Astrocyte (in vitro differentiated cells and primary cell): ENCODE results near the gene SIAH3. TPM values are rescaled to one million over a fixed set of nuclear protein-coding genes. Genes with fewer than 3 reads are reported as not detected.

ENCODE experiments used
- DNase-seq: peaks from one replicate; pipeline ENCODE4 v3.0.0-alpha.2; 2010; ENCODE audit warnings: low read depth
- FAIRE-seq: peaks from 2 replicates; lab custom pipeline; 2011; peaks lifted over from hg19 to GRCh38; lab: Jason Lieb, UNC
- H2AFZ ChIP-seq: 2 replicates; pipeline ENCODE4 v1.6.0; 2012; ENCODE audit warnings: low read depth, low read length, inconsistent platforms
- H3K27ac ChIP-seq: 2 replicates; pipeline ENCODE4 v1.5.1; 2011; ENCODE audit warnings: low read depth, low read length, inconsistent platforms
- H3K27me3 ChIP-seq: 2 replicates; pipeline ENCODE4 v1.6.0; 2011; ENCODE audit warnings: low read length, inconsistent platforms; ENCODE audit not compliant: insufficient read depth
- H3K36me3 ChIP-seq: 2 replicates; pipeline ENCODE4 v1.5.1; 2011; ENCODE audit warnings: low read length, inconsistent platforms; ENCODE audit not compliant: insufficient read depth
- H3K4me1 ChIP-seq: 2 replicates; pipeline ENCODE4 v1.5.1; 2011; ENCODE audit warnings: low read length, inconsistent platforms; ENCODE audit not compliant: insufficient read depth
- H3K4me2 ChIP-seq: 2 replicates; pipeline ENCODE4 v1.6.0; 2012; ENCODE audit warnings: low read length, inconsistent platforms
- H3K4me3 ChIP-seq: 2 replicates; pipeline ENCODE4 v1.5.1; 2011; ENCODE audit warnings: low read depth, mild to moderate bottlenecking, low read length, inconsistent platforms; ENCODE audit not compliant: insufficient read depth
- H3K79me2 ChIP-seq: 2 replicates; pipeline ENCODE4 v1.6.0; 2012; ENCODE audit warnings: mild to moderate bottlenecking, low read length, inconsistent platforms; ENCODE audit not compliant: insufficient read depth
- H3K9ac ChIP-seq: 2 replicates; pipeline ENCODE4 v1.6.0; 2012; ENCODE audit warnings: mild to moderate bottlenecking, low read length, inconsistent platforms
- H3K9me3 ChIP-seq: 2 replicates; pipeline ENCODE4 v1.5.1; 2012; ENCODE audit warnings: low read depth, mild to moderate bottlenecking, low read length, inconsistent platforms; ENCODE audit not compliant: insufficient read depth
- H4K20me1 ChIP-seq: 2 replicates; pipeline ENCODE4 v1.6.0; 2012; ENCODE audit warnings: low read length, inconsistent platforms; ENCODE audit not compliant: insufficient read depth
- H3K27ac Mint-ChIP-seq: one replicate; pipeline ENCODE4 v1.8.0; 2021; ENCODE audit warnings: mild to moderate bottlenecking, mixed read lengths; ENCODE audit not compliant: unreplicated experiment
- H3K27me3 Mint-ChIP-seq: one replicate; pipeline ENCODE4 v1.8.0; 2021; ENCODE audit warnings: low read depth, mixed read lengths; ENCODE audit not compliant: unreplicated experiment
- H3K36me3 Mint-ChIP-seq: one replicate; pipeline ENCODE4 v1.8.0; 2021; ENCODE audit warnings: low read depth, mixed read lengths; ENCODE audit not compliant: unreplicated experiment
- H3K4me1 Mint-ChIP-seq: one replicate; pipeline ENCODE4 v1.8.0; 2021; ENCODE audit warnings: low read depth, mixed read lengths; ENCODE audit not compliant: unreplicated experiment
- H3K4me3 Mint-ChIP-seq: one replicate; pipeline ENCODE4 v1.8.0; 2021; ENCODE audit warnings: mild to moderate bottlenecking, moderate library complexity, mixed read lengths; ENCODE audit not compliant: unreplicated experiment
- H3K9me3 Mint-ChIP-seq: one replicate; pipeline ENCODE4 v1.8.0; 2021; ENCODE audit warnings: mild to moderate bottlenecking, mixed read lengths; ENCODE audit not compliant: unreplicated experiment
- CTCF ChIP-seq: IDR thresholded peaks from 2 replicates; pipeline ENCODE4 v1.5.1; 2011; ENCODE audit warnings: low read depth, mild to moderate bottlenecking, inconsistent platforms, low read length, moderate library complexity; ENCODE audit not compliant: insufficient read depth
- EZH2 ChIP-seq: IDR thresholded peaks from 2 replicates; pipeline ENCODE4 v1.6.1; 2012; ENCODE audit warnings: mild to moderate bottlenecking, low read length, inconsistent platforms; ENCODE audit not compliant: insufficient read depth
- total RNA-seq: library from RNA; stranded (reverse); gene quantifications from 2 replicates; pipeline ENCODE4 v1.2.1, GENCODE V29; 2021

The SIAH3 gene
- total RNA-seq, 1 donor from 2014 or later: 0.07 TPM

GRCh38 chr13:45849408-45849807 is 2.1 kb downstream of the SIAH3 start:
- no peak overlapping the region for H3K4me3 Mint-ChIP-seq
- H3K27me3 ChIP-seq: peaks cover 43% of the 10 kb centered on the region

GRCh38 chr13:45847554-45848224 is 3.9 kb downstream of the SIAH3 start:
- Histone ChIP-seq H3K9me3 (no peaks in the 10 kb centered on the region), H2AFZ (no peak overlapping the region), H3K27me3 (peaks cover 40% of the 10 kb centered on the region), H3K79me2 (no peaks in the 10 kb centered on the region), H3K4me3 (no peak overlapping the region), H3K4me2 (peak overlapping the region; percentile 37), H3K9ac (no peak overlapping the region), H3K4me1 (peaks cover 20% of the 10 kb centered on the region), H4K20me1 (no peaks in the 10 kb centered on the region), H3K36me3 (no peaks in the 10 kb centered on the region), H3K27ac (no peak overlapping the region)
- Mint-ChIP-seq H3K4me1 (peaks cover 28% of the 10 kb centered on the region), H3K36me3 (no peaks in the 10 kb centered on the region), H3K27ac (no peak overlapping the region), H3K9me3 (no peaks in the 10 kb centered on the region), H3K4me3 (no peak overlapping the region), H3K27me3 (peaks cover 37% of the 10 kb centered on the region)
- FAIRE-seq (no peak), DNase-seq (peak; percentile 27)
- no peak for TF ChIP-seq CTCF

More at GRCh38 chr13:45849408-45849807, 2.1 kb downstream of the SIAH3 start:
- FAIRE-seq: no peak
- H3K27ac ChIP-seq: no peak overlapping the region
- H3K9me3 Mint-ChIP-seq: peaks cover 1% of the 10 kb centered on the region
- no peaks in the 10 kb centered on the region for H3K9me3 ChIP-seq
- DNase-seq: no peak
- peak; percentile 12 for TF ChIP-seq EZH2
- TF ChIP-seq CTCF: no peak
- H3K36me3 ChIP-seq: no peaks in the 10 kb centered on the region
- peaks cover 33% of the 10 kb centered on the region for H3K27me3 Mint-ChIP-seq
- no peak overlapping the region for H3K4me2 ChIP-seq
- no peak overlapping the region for H3K27ac Mint-ChIP-seq
- H3K79me2 ChIP-seq: no peaks in the 10 kb centered on the region
- no peaks in the 10 kb centered on the region for H4K20me1 ChIP-seq
- H3K9ac ChIP-seq: no peak overlapping the region
- H3K36me3 Mint-ChIP-seq: no peaks in the 10 kb centered on the region
- peaks cover 28% of the 10 kb centered on the region for H3K4me1 Mint-ChIP-seq
- peaks cover 20% of the 10 kb centered on the region for H3K4me1 ChIP-seq
- no peak overlapping the region for H3K4me3 ChIP-seq
- no peak overlapping the region for H2AFZ ChIP-seq

- FAIRE-seq (no peak), DNase-seq (no peak)
- no peak overlapping the region for H3K9ac ChIP-seq
- H3K4me2 ChIP-seq: no peak overlapping the region
- peaks cover 20% of the 10 kb centered on the region for H3K4me1 ChIP-seq
- no peaks in the 10 kb centered on the region for H3K79me2 ChIP-seq
- H3K9me3 ChIP-seq: no peaks in the 10 kb centered on the region
- H3K27me3 ChIP-seq: peaks cover 31% of the 10 kb centered on the region
- no peaks in the 10 kb centered on the region for H3K36me3 ChIP-seq
- Mint-ChIP-seq H3K9me3 (no peaks in the 10 kb centered on the region), H3K4me3 (no peak overlapping the region), H3K27ac (no peak overlapping the region), H3K36me3 (no peaks in the 10 kb centered on the region), H3K4me1 (peaks cover 28% of the 10 kb centered on the region), H3K27me3 (peaks cover 31% of the 10 kb centered on the region)
- H2AFZ ChIP-seq: no peak overlapping the region
- H4K20me1 ChIP-seq: no peaks in the 10 kb centered on the region
- no peak for TF ChIP-seq EZH2
- TF ChIP-seq CTCF: no peak
- no peak overlapping the region for H3K27ac ChIP-seq
- no peak overlapping the region for H3K4me3 ChIP-seq
Observed at GRCh38 chr13:45846681-45847080, 4.9 kb downstream of the SIAH3 start.
